Measurements from ENCODE around the gene SYNPO2. TPM values are rescaled to one million over a fixed set of nuclear protein-coding genes. Genes with fewer than 3 reads are reported as not detected.

SYNPO2 gene
- total RNA-seq, 1 experiment from 2014 or later = 0.26 TPM

DNA sequence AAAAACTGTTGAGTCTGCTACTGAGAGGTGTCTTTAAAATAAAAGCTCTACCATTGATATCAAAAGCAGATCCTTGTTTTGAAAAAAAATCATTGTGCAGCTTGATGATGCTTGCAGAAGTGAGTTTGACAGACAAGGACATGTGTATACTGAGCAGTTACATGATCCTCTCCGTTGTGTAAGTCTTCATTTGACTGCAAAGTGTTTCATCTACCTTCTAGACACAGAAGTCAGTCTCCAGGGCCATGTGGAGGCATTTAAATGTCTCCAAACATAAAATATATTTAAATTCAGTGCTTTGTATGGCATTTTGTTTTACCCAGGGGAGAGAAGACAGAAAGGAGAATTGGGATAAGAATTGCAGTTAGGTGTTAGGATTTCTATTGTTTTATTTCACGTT, 139.2 kb downstream of the SYNPO2 start:
- H3K27me3 ChIP-seq (replicated peaks; ENCODE audit: insufficient read depth, low read depth, low read length, poor library complexity) = no peaks in the 10 kb centered on the region
- no TSS peak for BruUV-seq (replicated peaks)
- H3K4me1 ChIP-seq (ENCODE audit: insufficient read depth, low read length, poor library complexity, severe bottlenecking) = peaks cover 23% of the 10 kb centered on the region
- H3K4me3 ChIP-seq (ENCODE audit: low read depth, low read length, poor library complexity, severe bottlenecking) = no peak overlapping the region
- intact Hi-C loops (cut with micrococcal nuclease; ENCODE audit: unreplicated experiment) = no loop called here
- no peaks in the 10 kb centered on the region for H3K9me3 ChIP-seq (ENCODE audit: low read depth, low read length, poor library complexity, severe bottlenecking)
- DNase-seq (ENCODE audit: low spot score) = no peak
- H3K36me3 ChIP-seq (ENCODE audit: insufficient read depth, low read length, poor library complexity, severe bottlenecking) = no peaks in the 10 kb centered on the region
- ChIA-PET CTCF (no interaction called here), POLR2A (ENCODE audit: low non-redundant PET) (no interaction called here)
- TF ChIP-seq CTCF (conservative IDR thresholded peaks at IDR 0.05; ENCODE audit: low read depth, low read length) (no peak), EZH2 (IDR thresholded peaks at IDR 0.05; ENCODE audit: borderline replicate concordance, low read depth, low read length, poor library complexity, severe bottlenecking) (no peak)
- no peak overlapping the region for H3K27ac ChIP-seq (ENCODE audit: low read depth, low read length, poor library complexity, severe bottlenecking)

DNA sequence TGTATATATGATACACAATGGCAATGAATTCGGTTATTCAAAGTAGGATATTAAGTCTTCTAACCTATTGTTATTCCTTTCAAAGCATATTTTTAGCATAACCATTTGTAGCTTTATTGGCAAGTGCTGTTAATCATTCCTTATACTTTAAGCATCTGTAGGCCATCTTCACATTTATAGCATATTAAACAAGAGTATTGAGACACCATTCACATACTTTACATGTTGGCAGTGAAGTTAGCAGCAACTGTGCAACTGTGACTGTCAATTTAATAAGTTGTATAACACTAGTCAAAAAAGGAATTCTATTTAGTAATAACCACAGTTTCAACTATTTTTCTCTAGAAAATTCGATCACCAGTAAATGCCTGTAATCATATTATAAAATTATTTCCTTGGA, 139.6 kb downstream of the SYNPO2 start:
- no peaks in the 10 kb centered on the region for H3K9me3 ChIP-seq (ENCODE audit: low read depth, low read length, poor library complexity, severe bottlenecking)
- H3K4me1 ChIP-seq (ENCODE audit: insufficient read depth, low read length, poor library complexity, severe bottlenecking) = peaks cover 23% of the 10 kb centered on the region
- H3K27me3 ChIP-seq (replicated peaks; ENCODE audit: insufficient read depth, low read depth, low read length, poor library complexity) = no peaks in the 10 kb centered on the region
- POLR2A ChIA-PET (ENCODE audit: low non-redundant PET) = no interaction called here
- H3K36me3 ChIP-seq (ENCODE audit: insufficient read depth, low read length, poor library complexity, severe bottlenecking) = no peaks in the 10 kb centered on the region
- DNase-seq (ENCODE audit: low spot score) = no peak
- H3K4me3 ChIP-seq (ENCODE audit: low read depth, low read length, poor library complexity, severe bottlenecking) = no peak overlapping the region
- intact Hi-C loops (cut with micrococcal nuclease; ENCODE audit: unreplicated experiment) = no loop called here
- no TSS peak for BruUV-seq (replicated peaks)
- CTCF ChIA-PET = no interaction called here
- TF ChIP-seq CTCF (conservative IDR thresholded peaks at IDR 0.05; ENCODE audit: low read depth, low read length) (no peak), EZH2 (IDR thresholded peaks at IDR 0.05; ENCODE audit: borderline replicate concordance, low read depth, low read length, poor library complexity, severe bottlenecking) (no peak)
- no peak overlapping the region for H3K27ac ChIP-seq (ENCODE audit: low read depth, low read length, poor library complexity, severe bottlenecking)

DNA sequence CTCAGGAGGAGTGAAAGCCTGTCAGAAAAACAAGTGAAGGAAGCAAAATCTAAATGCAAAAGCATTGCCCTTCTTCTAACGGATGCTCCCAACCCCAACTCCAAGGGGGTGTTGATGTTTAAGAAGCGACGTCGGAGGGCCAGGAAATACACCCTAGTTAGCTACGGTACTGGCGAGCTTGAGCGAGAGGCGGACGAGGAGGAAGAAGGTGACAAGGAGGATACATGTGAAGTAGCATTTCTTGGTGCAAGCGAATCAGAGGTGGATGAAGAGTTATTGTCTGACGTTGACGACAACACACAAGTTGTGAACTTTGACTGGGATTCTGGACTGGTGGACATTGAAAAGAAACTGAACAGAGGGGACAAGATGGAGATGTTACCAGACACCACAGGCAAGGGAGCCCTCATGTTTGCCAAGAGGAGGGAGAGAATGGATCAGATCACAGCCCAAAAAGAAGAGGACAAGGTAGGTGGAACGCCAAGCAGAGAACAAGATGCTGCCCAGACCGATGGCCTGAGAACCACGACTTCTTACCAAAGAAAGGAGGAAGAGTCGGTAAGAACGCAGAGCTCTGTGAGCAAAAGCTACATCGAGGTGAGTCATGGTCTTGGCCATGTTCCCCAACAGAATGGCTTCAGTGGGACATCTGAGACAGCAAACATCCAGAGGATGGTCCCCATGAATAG, 141.3 kb downstream of the SYNPO2 start:
- CTCF ChIA-PET = no interaction called here
- no peak for TF ChIP-seq EZH2 (IDR thresholded peaks at IDR 0.05; ENCODE audit: borderline replicate concordance, low read depth, low read length, poor library complexity, severe bottlenecking)
- no peak for TF ChIP-seq CTCF (conservative IDR thresholded peaks at IDR 0.05; ENCODE audit: low read depth, low read length)
- no peak overlapping the region for H3K4me3 ChIP-seq (ENCODE audit: low read depth, low read length, poor library complexity, severe bottlenecking)
- intact Hi-C loops (cut with micrococcal nuclease; ENCODE audit: unreplicated experiment) = no loop called here
- no peak overlapping the region for H3K27ac ChIP-seq (ENCODE audit: low read depth, low read length, poor library complexity, severe bottlenecking)
- DNase-seq (ENCODE audit: low spot score) = no peak
- no peaks in the 10 kb centered on the region for H3K36me3 ChIP-seq (ENCODE audit: insufficient read depth, low read length, poor library complexity, severe bottlenecking)
- POLR2A ChIA-PET (ENCODE audit: low non-redundant PET) = no interaction called here
- no peaks in the 10 kb centered on the region for H3K9me3 ChIP-seq (ENCODE audit: low read depth, low read length, poor library complexity, severe bottlenecking)
- H3K4me1 ChIP-seq (ENCODE audit: insufficient read depth, low read length, poor library complexity, severe bottlenecking) = peaks cover 20% of the 10 kb centered on the region
- H3K27me3 ChIP-seq (replicated peaks; ENCODE audit: insufficient read depth, low read depth, low read length, poor library complexity) = no peaks in the 10 kb centered on the region
- no TSS peak for BruUV-seq (replicated peaks)

Data from A673 (cell line).